GM18502 (cell line): ENCODE data around the gene TMEM270.
A peak's percentile ranks its signal among the peaks of the same experiment; 100 is the strongest.
"Not testable (repeated sequence)": the region's sequence is repeated elsewhere in the genome, so short reads cannot be mapped to it uniquely, and the experiment has no call there.

Experiments
- ATAC-seq: cut with Tn5 transposase; IDR thresholded peaks from one replicate; pipeline ENCODE4 v1.9.1; 2021; ENCODE audit warnings: mild to moderate bottlenecking; ENCODE audit not compliant: unreplicated experiment, poor library complexity

The TMEM270 gene

GRCh38 chr7:73831834-73832651 lies 28.9 kb upstream of the TMEM270 start:
- ATAC-seq = no peak

DNA sequence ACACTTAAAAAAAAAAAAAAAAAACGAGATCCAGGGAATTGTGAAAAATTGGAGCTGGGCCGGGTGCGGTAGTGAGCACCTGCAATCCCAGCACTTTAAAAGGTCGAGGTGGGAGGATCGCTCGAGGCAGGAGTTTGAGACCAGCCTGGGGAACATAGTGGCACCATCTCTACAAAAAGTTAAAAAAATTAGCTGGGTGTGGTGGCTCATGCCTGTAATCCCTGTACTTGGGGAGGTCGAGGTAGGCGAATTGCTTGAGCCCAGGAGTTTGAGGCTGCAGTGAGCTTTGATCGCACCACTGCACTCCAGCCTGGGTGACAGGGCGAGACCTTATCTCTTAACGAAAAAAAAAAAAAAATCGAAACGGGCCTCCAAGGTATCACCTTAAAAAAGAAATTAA lies 28.2 kb upstream of the TMEM270 start:
- no peak for ATAC-seq

DNA sequence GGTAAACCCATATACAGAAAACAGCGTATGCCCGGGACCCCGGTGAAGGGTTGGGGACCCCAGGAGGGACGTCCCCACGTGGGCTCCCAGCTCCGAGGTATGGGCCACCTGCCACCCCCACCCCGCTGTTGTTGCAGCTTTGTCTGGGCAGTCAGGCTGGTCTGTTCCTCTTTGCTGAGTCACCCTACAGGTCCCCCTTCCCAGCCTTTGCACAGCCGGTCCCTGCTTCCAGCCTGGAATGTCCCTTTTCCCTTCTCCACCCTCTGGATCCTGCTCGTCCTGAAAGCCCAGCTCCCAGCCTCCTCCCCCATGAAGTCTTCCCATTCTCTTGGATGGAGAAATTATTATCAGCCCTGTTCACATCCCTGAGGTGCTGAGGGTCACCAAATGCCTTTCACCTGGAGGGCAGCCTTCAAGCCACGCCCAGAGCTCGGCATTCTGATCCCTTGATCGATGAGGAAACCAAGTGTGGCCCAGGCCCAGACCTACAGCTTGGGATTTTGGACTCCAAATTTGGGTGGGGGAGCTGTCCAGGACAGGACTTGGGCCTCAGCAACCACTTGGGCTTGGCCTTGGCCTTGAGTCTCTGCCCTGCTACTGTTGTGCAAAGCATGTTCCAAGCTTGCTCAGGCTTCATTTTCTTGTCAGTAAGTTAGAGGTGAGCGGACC lies 27.6 kb upstream of the TMEM270 start:
- no peak for ATAC-seq

- no peak for ATAC-seq
Measured at GRCh38 chr7:73834626-73835191, 26.2 kb upstream of the TMEM270 start.

GRCh38 chr7:73837167-73837566 lies 23.8 kb upstream of the TMEM270 start:
- ATAC-seq = not testable (repeated sequence)

DNA sequence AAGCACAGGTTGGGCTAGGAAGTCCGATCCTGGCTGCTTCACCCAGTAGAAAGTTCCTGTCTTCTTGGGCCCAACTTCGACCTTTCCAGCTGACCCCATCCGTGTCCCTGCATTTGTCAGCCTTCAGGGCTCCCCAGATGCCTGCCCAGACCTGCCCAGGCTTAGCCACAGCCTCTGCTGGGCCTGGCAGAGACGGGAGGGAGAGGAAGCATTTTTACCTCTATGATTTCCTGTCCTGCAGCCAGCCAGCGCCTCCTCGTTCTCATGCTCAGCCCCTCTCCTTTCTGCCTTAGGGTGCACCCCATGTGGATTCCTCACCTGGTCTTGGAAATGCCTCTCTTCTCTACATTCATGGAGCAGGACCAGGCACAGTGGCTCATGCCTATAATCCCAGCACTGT lies 22.3 kb upstream of the TMEM270 start:
- no peak for ATAC-seq

DNA sequence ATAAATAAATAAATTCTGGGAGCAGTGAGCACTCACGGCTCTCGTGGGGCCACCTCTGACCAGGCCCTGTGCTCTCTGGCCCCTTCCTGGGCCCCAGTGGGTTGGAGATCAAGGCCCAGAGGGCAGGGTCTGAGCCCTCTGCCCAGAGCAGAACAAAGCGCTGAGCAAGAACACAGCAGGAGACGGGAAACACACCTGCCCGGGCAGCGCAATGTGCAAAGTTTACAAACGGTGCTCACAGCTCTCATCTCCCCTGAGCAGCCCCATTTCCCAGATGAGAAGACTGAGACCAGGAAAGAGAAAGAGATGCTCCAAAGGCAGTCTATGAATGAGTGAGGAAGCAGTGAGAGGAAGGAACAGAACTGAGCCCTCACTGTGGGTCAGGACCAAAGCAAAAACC lies 21.7 kb upstream of the TMEM270 start:
- no peak for ATAC-seq

DNA sequence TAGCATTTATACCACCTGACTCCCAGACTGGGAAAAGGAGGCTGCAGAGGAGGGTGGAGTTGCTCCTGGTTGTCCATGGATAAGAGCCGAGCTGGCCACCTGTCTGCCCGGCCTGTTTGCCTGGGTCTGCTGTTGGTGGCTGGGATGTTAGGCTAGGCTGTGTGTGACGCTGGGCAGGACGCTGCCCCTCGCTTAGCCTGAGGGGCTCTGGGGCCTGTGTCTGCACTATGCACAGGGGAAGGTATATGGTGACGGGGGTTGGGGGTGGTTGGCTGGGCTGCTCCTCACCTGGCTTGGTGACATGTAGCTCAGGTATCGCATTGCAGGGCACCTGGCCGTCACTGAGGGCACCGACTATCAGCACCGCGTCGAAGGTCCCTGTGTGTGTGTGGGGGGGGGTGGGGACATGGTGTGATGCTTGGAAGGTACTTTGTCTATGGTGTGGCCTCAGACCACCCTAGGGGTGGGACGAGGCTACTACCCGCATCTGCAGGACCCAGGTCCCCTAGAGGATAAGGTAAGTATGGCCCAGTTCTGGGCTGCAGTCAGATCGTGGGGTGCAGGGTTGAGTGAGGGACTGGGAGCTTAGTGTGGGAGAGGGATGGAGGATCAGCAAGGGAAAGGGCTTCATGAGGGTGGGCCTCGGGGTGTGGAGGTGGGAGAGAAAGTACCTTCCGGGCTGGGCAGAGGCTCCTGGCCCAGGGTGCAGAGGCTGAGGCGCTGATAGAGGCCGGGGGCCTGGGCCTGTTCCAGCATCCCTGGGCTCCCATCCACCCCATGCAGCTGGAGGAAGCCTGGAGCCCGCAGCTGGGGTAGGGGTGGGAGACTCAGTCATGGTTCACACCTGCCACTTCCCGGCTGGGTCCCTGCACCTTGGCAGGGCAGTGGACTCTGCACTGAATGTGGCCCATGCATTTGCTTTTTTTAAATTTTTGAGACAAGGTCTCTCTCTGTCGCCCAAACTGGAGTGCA lies 20.9 kb upstream of the TMEM270 start:
- ATAC-seq = no peak

GRCh38 chr7:73840715-73841379 lies 20.1 kb upstream of the TMEM270 start:
- ATAC-seq = no peak

DNA sequence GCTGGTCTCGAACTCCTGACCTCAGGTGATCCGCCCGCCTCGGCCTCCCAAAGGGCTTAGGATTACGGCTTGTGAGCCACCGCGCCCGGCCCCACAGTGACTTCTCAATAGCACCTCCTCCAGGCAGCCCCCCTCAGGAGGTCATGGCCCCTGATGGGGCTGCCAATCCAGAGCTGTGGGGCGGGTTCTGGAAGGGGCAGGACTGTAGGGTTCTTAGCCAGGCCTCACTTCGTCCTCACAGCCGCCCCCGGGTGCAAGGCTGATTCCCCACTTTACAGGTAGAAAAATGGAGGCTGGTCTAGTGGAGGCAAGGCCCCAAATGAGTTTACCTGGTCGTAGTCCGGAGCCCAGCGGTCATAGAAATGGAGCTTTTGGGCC lies 19.3 kb upstream of the TMEM270 start:
- no peak for ATAC-seq

DNA sequence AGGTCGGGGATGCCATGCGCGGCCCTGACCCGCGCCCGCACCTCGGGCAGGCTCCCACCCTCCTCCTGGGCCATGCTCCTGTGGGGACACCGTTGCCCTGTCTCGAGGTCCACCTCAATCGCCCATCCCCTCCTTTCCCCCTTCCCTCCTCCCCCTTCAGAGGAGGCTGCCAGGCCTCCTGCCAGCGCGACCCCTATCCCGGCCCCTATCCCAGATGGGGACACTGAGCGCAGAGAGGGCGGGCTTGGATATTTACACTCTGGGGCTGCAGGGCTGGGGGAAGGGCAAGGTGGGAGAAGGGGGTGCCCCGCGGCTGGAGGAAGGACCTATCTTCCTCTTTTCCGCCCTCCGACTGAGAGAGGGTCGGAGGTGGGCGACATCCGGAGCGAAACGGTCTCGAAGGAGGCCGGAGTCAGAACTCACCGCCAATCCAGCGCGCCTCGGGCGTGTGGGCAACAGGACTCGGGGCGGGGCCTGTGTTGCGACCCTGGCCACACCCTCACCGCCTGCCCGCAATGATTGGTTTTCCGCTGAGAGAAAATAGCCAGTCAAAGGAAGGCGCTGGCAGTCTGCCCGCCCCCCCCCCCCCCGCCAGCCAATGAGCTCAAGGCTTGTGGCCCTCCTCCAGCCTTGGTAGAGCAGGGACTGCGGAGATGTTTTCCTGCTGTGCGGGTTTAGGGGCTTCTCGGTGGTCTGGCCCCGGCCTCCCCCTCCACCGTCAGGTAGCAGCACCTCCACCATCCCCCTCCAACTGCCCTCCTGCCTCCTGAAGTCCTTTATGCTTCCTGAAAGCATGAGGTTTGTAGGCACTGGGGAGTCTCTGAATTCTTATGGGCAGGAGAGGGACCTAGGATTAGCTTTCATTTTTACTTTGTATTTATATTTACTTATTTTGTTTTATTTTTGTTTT lies 18.6 kb upstream of the TMEM270 start, which contains the start of gene METTL27:
Gene METTL27 (minus strand): TSS at position 450 of the 910 bp plus-strand sequence. CDS start 376 bp downstream, at position 74.
- peak; percentile 95 for ATAC-seq

- no peak for ATAC-seq
Measured at GRCh38 chr7:73844131-73844547, 16.8 kb upstream of the TMEM270 start.

DNA sequence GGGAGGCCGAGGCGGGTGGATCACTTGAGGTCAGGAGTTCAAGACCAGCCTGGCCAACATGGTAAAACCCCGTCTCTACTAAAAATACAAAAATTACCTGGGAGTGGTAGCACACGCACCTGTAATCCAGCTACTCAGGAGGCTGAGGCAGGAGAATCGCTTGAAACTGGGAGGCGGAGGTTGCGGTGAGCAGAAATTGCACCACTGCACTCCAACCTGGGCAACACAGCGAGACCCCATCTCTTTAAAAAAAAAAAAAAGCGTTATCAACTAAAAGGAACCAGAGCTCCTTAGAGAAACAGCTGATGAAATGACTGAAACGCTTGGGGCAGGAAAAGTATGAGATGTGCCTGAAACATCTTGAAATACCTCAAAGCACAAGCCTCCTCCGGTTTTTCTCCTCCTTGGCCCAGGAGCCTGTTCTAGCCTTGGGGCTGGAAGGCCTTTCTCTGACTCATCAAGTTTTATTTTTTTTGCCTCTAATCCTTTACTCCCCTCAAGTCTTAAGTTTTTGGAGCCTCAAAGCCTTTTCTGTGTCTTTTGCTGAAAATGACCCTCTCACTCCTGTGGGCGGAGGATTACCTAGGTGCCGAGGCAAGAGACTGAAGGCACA lies 16.0 kb upstream of the TMEM270 start:
- ATAC-seq = no peak

DNA sequence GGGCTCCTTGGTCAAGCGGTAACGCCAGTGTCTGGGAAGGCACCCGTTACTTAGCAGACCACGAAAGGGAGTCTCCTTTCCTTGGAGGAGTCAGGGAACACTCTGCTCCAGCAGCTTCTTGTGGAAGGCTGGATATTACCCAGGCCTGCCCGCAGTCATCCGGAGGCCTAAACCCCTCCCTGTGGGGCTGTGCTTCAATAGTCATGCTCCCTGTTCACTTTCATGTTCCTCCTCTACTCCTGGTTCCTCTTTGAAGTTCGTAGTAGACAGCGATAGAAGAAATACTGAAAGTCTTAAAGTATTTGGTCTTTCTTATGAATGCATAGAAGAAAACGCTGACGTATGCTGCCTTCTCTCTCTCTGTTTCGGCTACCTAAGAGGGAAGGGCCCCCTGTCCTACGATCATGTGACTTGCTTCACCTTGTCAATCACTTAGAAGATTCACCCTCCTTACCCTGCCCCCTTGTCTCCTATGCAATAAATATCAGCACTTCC lies 15.2 kb upstream of the TMEM270 start:
- not testable (repeated sequence) for ATAC-seq

DNA sequence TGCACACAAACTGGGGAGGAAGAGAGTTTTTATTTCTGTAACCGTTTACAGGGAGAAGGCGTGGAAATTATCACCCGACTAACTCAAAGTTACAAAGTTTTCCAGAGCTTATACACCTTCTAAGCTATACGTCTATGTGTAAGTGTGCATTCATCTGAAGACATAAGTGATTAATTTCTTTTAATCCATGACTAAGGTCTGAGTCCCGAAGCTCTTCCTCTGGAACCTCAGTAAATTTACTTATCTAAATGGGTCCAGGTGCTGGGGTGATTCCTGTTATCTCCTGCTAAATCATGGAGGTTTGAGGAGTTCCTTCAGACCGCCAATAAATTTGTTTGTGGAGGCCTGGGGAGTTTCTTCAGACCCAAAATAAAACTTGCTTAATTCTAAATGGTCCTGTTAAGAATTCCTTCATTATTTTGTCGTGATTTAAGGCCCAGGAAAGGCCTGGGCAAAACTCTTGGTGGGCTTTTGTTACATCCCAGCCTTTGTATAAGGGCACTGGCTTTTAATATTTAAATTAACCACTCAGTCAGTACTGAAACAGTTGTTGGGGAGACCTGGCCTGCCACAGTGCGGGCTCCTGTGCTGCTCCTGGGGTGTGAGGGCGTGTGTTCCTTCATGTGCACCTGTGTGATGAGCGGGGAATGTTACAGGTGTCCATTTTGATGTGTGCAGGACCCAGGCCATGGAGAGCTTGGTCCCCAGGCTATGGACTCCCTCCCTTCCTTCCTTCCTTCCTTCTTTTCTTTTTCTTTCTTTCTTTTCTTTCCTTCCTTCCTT lies 12.8 kb upstream of the TMEM270 start:
- ATAC-seq = no peak

DNA sequence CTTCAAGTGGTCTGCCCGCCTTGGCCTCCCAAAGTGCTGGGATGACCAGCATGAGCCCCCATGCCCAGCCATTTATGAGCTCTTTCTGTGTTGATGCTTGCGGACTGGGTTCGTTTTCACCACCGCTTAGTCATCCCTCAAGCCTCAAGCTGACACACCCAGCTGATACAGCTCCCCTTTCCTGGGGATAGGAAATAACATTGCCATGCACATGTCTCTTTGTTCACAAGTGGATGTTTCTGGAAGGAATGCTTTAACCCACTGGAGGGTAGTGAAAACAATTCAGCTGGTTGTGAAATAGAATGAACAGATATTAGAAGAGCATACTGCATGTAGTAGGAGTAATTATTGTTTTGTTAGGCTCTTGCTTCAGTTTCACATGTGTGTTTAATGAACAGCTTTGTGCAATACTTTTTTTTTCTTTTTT lies 10.2 kb upstream of the TMEM270 start:
- no peak for ATAC-seq
